KMS-11 (cell line): ENCODE results near the gene CDH20.
A peak's percentile ranks its signal among the peaks of the same experiment; 100 is the strongest.

Experiments used
- H2AFZ ChIP-seq: fragments of 200-600 bp; sonication (generic); 2 replicates; pipeline ENCODE4 v1.6.1; 2016; ENCODE audit warnings: antibody characterized with exemption, mixed run types, low read depth
- H3K27ac ChIP-seq: fragments of 200-600 bp; sonication (generic); 2 replicates; pipeline ENCODE4 v1.6.1; 2016; ENCODE audit warnings: mild to moderate bottlenecking, mixed run types
- H3K27me3 ChIP-seq: fragments of 200-600 bp; sonication (generic); 2 replicates; pipeline ENCODE4 v1.6.1; 2017; ENCODE audit warnings: mild to moderate bottlenecking, low read depth, mixed run types, moderate library complexity; ENCODE audit not compliant: insufficient read depth
- H3K36me3 ChIP-seq: fragments of 200-600 bp; sonication (generic); 2 replicates; pipeline ENCODE4 v1.6.1; 2017; ENCODE audit warnings: mild to moderate bottlenecking, mixed run types; ENCODE audit not compliant: insufficient read depth
- H3K4me1 ChIP-seq: fragments of 200-600 bp; sonication (generic); 2 replicates; pipeline ENCODE4 v1.6.1; 2016; ENCODE audit warnings: mild to moderate bottlenecking, low read depth, mixed run types; ENCODE audit not compliant: poor library complexity, severe bottlenecking
- H3K4me2 ChIP-seq: fragments of 200-600 bp; sonication (generic); 2 replicates; pipeline ENCODE4 v1.7.0; 2016; ENCODE audit warnings: mild to moderate bottlenecking, mixed run types
- H3K4me3 ChIP-seq: fragments of 200-600 bp; sonication (generic); IDR thresholded peaks from 2 replicates; pipeline ENCODE4 v1.6.1; 2017; ENCODE audit warnings: low read depth, low read length, mixed read lengths; ENCODE audit not compliant: insufficient read depth
- H3K79me2 ChIP-seq: fragments of 200-600 bp; sonication (generic); 2 replicates; pipeline ENCODE4 v1.6.1; 2016; ENCODE audit warnings: low read depth, mixed run types; ENCODE audit not compliant: insufficient read depth
- H3K9ac ChIP-seq: fragments of 200-600 bp; sonication (generic); 2 replicates; pipeline ENCODE4 v1.6.1; 2016; ENCODE audit warnings: mild to moderate bottlenecking, mixed run types
- H4K20me1 ChIP-seq: fragments of 200-600 bp; sonication (generic); 2 replicates; pipeline ENCODE4 v1.6.1; 2016; ENCODE audit warnings: mild to moderate bottlenecking, mixed run types; ENCODE audit not compliant: insufficient read depth
- TF ChIP-seq, protein P1 (sequence below): fragments of 200-600 bp; sonication (generic); conservative IDR thresholded peaks from 2 replicates; pipeline ENCODE4 v1.6.1; 2017; ENCODE audit warnings: low read depth, mild to moderate bottlenecking, antibody characterized with exemption, low read length, moderate library complexity, mixed read lengths

CDH20 gene

DNA sequence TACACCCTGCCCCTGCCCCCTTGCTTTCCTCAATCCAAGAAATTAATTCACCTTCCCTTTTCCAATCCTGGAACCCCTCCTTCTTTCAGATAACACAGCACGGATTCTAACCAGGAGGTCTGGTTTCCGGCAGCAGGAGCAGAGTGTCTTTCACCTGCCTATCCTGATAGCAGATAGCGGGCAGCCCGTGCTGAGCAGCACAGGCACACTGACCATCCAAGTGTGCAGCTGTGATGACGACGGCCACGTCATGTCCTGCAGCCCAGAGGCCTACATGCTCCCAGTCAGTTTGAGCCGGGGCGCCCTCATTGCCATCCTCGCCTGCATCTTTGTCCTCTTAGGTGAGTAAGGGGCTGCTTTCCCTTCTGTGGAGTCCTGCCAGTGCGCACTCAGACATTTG lies 216.7 kb downstream of the CDH20 start:
- Histone ChIP-seq H3K36me3 (no peaks in the 10 kb centered on the region), H3K27ac (no peak overlapping the region), H3K4me3 (no peak overlapping the region), H3K9ac (no peak overlapping the region), H3K4me2 (no peak overlapping the region), H3K27me3 (no peaks in the 10 kb centered on the region), H3K4me1 (no peaks in the 10 kb centered on the region), H3K79me2 (no peaks in the 10 kb centered on the region), H2AFZ (no peak overlapping the region), H4K20me1 (no peaks in the 10 kb centered on the region)
- TF ChIP-seq, protein P1, sequence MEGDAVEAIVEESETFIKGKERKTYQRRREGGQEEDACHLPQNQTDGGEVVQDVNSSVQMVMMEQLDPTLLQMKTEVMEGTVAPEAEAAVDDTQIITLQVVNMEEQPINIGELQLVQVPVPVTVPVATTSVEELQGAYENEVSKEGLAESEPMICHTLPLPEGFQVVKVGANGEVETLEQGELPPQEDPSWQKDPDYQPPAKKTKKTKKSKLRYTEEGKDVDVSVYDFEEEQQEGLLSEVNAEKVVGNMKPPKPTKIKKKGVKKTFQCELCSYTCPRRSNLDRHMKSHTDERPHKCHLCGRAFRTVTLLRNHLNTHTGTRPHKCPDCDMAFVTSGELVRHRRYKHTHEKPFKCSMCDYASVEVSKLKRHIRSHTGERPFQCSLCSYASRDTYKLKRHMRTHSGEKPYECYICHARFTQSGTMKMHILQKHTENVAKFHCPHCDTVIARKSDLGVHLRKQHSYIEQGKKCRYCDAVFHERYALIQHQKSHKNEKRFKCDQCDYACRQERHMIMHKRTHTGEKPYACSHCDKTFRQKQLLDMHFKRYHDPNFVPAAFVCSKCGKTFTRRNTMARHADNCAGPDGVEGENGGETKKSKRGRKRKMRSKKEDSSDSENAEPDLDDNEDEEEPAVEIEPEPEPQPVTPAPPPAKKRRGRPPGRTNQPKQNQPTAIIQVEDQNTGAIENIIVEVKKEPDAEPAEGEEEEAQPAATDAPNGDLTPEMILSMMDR, result no peak

DNA sequence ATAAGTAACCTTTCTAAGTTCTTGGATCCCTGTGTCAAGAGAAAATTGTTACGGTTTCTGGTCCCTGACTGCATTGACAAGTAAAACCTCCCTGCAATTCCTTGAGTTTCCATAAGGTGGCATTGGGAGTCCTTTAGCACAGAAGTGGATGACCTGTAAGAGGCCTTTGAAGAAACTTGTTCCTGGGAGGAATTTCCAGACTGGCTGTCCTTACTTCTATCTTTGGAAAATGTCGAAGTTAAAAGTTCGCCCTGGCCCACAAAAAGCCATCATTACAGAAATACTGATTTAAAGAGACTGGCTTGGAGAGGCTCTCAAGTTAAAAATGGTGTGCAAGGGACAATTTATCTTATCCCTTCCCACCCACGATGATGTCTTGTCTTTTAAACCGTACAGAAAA lies 218.4 kb downstream of the CDH20 start:
- no peaks in the 10 kb centered on the region for H3K36me3 ChIP-seq
- no peaks in the 10 kb centered on the region for H3K27me3 ChIP-seq
- no peaks in the 10 kb centered on the region for H4K20me1 ChIP-seq
- no peaks in the 10 kb centered on the region for H3K4me1 ChIP-seq
- H3K79me2 ChIP-seq, result no peaks in the 10 kb centered on the region
- H3K4me3 ChIP-seq, result no peak overlapping the region
- H3K4me2 ChIP-seq, result no peak overlapping the region
- H3K9ac ChIP-seq, result no peak overlapping the region
- no peak overlapping the region for H3K27ac ChIP-seq
- no peak overlapping the region for H2AFZ ChIP-seq
- TF ChIP-seq, protein P1, result peak; percentile 95

DNA sequence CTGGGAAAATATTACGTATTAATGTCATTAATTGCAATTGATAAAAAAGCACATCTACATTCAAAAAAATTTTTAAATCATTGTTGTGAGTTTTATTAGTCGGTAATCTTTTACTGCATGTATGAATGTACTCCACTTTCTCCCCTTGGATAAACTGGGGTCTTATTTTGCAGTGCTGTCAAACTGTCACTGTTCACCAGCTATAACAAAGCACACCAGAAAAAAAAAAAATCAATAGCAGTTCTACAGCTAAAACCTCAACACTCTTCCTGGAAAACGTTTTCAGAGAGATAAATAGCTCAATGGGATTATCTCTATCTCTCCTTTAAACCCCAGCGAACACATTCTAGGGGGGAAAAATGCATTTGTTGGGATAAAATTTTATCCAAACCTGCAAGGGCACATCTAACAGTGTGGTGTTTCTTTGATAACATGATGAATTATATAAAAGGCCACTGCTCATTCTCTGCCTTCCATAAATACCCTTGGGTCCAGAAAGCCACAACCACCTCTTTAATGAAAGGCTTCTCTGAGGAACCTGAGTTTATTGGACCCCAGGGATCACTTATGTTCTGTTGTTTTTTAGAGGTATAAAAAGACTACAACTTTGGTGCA lies 219.9 kb downstream of the CDH20 start:
- TF ChIP-seq, protein P1, result no peak
- H4K20me1 ChIP-seq, result no peaks in the 10 kb centered on the region
- H3K27me3 ChIP-seq, result no peaks in the 10 kb centered on the region
- H3K9ac ChIP-seq, result no peak overlapping the region
- H3K27ac ChIP-seq, result no peak overlapping the region
- H3K4me3 ChIP-seq, result no peak overlapping the region
- no peak overlapping the region for H2AFZ ChIP-seq
- no peaks in the 10 kb centered on the region for H3K36me3 ChIP-seq
- no peaks in the 10 kb centered on the region for H3K4me1 ChIP-seq
- no peak overlapping the region for H3K4me2 ChIP-seq
- H3K79me2 ChIP-seq, result no peaks in the 10 kb centered on the region

DNA sequence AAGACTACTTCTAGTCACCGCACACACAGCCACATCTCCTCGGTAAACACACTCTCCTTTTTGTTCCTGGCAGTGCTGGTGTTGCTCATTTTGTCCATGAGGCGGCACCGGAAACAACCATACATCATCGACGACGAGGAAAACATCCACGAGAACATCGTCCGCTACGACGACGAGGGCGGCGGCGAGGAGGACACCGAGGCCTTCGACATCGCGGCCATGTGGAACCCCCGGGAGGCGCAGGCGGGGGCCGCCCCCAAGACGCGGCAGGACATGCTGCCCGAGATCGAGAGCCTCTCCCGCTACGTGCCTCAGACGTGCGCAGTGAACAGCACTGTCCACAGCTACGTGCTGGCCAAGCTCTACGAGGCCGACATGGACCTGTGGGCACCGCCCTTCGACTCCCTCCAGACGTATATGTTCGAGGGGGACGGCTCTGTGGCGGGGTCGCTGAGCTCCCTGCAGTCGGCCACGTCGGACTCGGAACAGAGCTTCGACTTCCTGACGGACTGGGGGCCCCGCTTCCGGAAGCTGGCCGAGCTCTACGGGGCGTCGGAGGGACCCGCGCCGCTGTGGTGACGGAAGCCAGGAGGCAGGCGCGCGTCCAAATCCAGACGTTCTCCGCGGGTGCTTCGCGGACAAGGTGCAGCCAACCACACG lies 221.0 kb downstream of the CDH20 start:
- no peak overlapping the region for H2AFZ ChIP-seq
- H3K4me2 ChIP-seq, result no peak overlapping the region
- TF ChIP-seq, protein P1, result no peak
- no peak overlapping the region for H3K9ac ChIP-seq
- no peaks in the 10 kb centered on the region for H3K27me3 ChIP-seq
- no peaks in the 10 kb centered on the region for H4K20me1 ChIP-seq
- no peak overlapping the region for H3K27ac ChIP-seq
- H3K36me3 ChIP-seq, result no peaks in the 10 kb centered on the region
- no peaks in the 10 kb centered on the region for H3K4me1 ChIP-seq
- H3K79me2 ChIP-seq, result no peaks in the 10 kb centered on the region
- H3K4me3 ChIP-seq, result no peak overlapping the region
